Glutamatergic neuron (in vitro differentiated cells): ENCODE data around the gene DYNC2H1. TPM values are rescaled to one million over a fixed set of nuclear protein-coding genes. Genes with fewer than 3 reads are reported as not detected.

Experiments
- DNase-seq: peaks from one replicate; pipeline ENCODE4 v3.0.0; 2022
- H3K27ac Mint-ChIP-seq: one replicate; pipeline ENCODE4 v1.8.0; 2020; ENCODE audit warnings: mild to moderate bottlenecking, mixed read lengths, inconsistent platforms; ENCODE audit not compliant: unreplicated experiment
- H3K27me3 Mint-ChIP-seq: one replicate; pipeline ENCODE4 v1.8.0; 2020; ENCODE audit warnings: mild to moderate bottlenecking, moderate library complexity, mixed read lengths, inconsistent platforms; ENCODE audit not compliant: unreplicated experiment
- H3K36me3 Mint-ChIP-seq: one replicate; pipeline ENCODE4 v1.8.0; 2020; ENCODE audit warnings: mild to moderate bottlenecking, mixed read lengths, inconsistent platforms; ENCODE audit not compliant: unreplicated experiment
- H3K4me1 Mint-ChIP-seq: one replicate; pipeline ENCODE4 v1.8.0; 2020; ENCODE audit warnings: mild to moderate bottlenecking, low read depth, mixed read lengths, inconsistent platforms; ENCODE audit not compliant: unreplicated experiment
- H3K4me3 Mint-ChIP-seq: one replicate; pipeline ENCODE4 v1.8.0; 2020; ENCODE audit warnings: mild to moderate bottlenecking, mixed read lengths, inconsistent platforms; ENCODE audit not compliant: unreplicated experiment
- H3K9me3 Mint-ChIP-seq: one replicate; pipeline ENCODE4 v1.8.0; 2020; ENCODE audit warnings: mild to moderate bottlenecking, moderate library complexity, mixed read lengths, inconsistent platforms; ENCODE audit not compliant: unreplicated experiment
- total RNA-seq: library from RNA; stranded (reverse); fragmentation: NEBNext Ultra II Directional; extraction: Animal tissue kit (Norgen Biotek cat#: 25700); gene quantifications from one replicate; pipeline ENCODE4 v1.2.1, GENCODE V29; 2021; ENCODE audit not compliant: unreplicated experiment
- TF ChIP-seq, protein P1 (sequence below): fragments of 200-600 bp; sonication (generic); IDR thresholded peaks from one replicate; pipeline ENCODE4 v1.5.0; 2021; ENCODE audit not compliant: partially characterized antibody, unreplicated experiment

Gene DYNC2H1
- total RNA-seq, 1 donor from 2014 or later: 9.7 TPM

DNA sequence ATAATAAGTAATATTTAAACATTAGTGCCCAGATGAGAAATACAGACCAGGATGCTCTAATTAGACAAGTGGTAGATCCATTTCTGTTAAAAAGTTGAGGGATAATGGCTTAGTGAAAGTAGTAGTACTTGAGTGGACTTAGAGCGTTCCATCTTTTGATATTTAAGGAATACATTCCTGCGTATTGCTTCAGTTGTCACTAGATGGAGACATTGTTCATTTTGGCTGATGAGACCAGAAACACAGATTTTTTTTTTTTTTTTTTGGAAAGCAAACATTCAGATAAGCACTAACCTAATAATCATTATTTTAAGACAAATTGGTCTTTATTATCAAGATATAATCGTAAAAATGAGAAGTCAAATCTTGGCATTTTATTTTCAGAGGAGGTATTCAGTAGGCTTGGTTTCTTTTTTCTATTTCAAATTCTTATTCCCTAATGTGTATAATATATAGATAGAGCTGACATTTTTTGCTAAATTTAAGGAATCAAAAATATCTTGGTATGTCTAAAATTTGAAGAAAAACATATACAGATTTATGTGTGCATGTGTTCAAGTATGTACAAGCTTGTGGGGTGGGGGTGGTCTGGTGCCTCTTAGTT, 92.9 kb downstream of the DYNC2H1 start:
- TF ChIP-seq, protein P1, sequence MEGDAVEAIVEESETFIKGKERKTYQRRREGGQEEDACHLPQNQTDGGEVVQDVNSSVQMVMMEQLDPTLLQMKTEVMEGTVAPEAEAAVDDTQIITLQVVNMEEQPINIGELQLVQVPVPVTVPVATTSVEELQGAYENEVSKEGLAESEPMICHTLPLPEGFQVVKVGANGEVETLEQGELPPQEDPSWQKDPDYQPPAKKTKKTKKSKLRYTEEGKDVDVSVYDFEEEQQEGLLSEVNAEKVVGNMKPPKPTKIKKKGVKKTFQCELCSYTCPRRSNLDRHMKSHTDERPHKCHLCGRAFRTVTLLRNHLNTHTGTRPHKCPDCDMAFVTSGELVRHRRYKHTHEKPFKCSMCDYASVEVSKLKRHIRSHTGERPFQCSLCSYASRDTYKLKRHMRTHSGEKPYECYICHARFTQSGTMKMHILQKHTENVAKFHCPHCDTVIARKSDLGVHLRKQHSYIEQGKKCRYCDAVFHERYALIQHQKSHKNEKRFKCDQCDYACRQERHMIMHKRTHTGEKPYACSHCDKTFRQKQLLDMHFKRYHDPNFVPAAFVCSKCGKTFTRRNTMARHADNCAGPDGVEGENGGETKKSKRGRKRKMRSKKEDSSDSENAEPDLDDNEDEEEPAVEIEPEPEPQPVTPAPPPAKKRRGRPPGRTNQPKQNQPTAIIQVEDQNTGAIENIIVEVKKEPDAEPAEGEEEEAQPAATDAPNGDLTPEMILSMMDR: peak; percentile 26
- DNase-seq: no peak
- Mint-ChIP-seq H3K9me3 (no peaks in the 10 kb centered on the region), H3K36me3 (no peaks in the 10 kb centered on the region), H3K27ac (no peak overlapping the region), H3K27me3 (no peaks in the 10 kb centered on the region), H3K4me1 (no peaks in the 10 kb centered on the region), H3K4me3 (no peak overlapping the region)

DNA sequence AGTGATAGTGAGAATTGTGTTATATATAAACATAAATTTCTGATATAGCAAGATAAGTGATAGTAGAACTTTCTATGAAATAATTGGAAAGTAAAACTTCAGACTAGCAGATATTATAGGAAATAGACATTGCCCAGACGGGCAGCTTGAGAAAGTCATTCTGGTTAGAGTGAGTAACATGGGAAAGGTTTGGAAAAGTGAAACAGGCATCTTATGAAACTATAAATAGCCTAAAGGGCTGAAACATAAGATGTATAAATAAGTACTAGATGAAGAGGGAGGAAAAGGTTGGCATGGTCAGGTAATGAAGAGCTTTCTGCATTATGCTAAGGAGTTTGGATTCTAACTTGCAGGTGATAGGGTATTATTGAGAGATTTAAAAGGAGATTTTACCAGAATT, 101.3 kb downstream of the DYNC2H1 start:
- no peak overlapping the region for H3K4me3 Mint-ChIP-seq
- no peaks in the 10 kb centered on the region for H3K27me3 Mint-ChIP-seq
- no peaks in the 10 kb centered on the region for H3K9me3 Mint-ChIP-seq
- no peaks in the 10 kb centered on the region for H3K4me1 Mint-ChIP-seq
- TF ChIP-seq, protein P1: no peak
- no peak for DNase-seq
- H3K27ac Mint-ChIP-seq: no peak overlapping the region
- H3K36me3 Mint-ChIP-seq: no peaks in the 10 kb centered on the region

DNA sequence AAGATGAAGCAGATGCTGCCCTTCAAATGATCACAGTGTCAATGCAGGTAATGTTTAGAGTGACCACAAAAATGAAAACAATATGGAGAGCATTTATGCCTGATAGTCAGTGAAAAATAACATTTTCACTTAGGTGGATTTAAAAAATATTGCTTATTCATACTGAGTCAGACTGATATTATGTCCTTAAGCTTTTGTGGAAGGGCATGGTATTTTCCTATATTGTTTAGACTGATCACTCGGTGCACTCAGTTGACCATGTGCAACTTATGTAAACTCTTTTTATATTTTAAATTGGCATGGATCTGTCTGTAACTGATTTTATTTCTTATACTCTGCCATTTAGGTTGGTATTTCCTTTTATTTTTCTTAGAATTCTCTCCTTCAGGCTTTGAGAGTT, 106.6 kb downstream of the DYNC2H1 start:
- H3K9me3 Mint-ChIP-seq: no peaks in the 10 kb centered on the region
- H3K27ac Mint-ChIP-seq: no peak overlapping the region
- H3K4me3 Mint-ChIP-seq: no peak overlapping the region
- peaks cover 3% of the 10 kb centered on the region for H3K27me3 Mint-ChIP-seq
- H3K4me1 Mint-ChIP-seq: no peaks in the 10 kb centered on the region
- H3K36me3 Mint-ChIP-seq: no peaks in the 10 kb centered on the region
- TF ChIP-seq, protein P1: no peak
- DNase-seq: no peak

DNA sequence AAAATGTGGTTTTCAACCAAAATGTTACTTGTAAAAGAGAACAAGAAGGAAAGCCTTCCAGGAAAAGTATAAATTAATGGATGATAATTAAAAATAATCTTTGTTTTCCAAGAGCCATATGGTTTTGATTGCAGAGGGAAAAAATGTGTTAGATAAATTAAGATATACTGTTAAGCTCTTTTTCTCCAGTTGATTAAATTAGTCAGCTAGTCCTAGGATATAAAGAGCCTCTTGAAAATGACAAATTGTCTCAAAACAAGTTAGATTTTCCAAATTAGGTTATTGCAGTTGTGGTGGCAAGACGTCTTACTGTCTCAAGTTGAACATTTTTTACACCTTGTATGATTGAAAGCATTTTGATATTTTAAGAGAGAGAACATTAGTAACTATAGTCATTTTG, 110.9 kb downstream of the DYNC2H1 start:
- H3K4me1 Mint-ChIP-seq: no peaks in the 10 kb centered on the region
- no peak for DNase-seq
- H3K36me3 Mint-ChIP-seq: no peaks in the 10 kb centered on the region
- H3K9me3 Mint-ChIP-seq: no peaks in the 10 kb centered on the region
- H3K27ac Mint-ChIP-seq: no peak overlapping the region
- peaks cover 3% of the 10 kb centered on the region for H3K27me3 Mint-ChIP-seq
- H3K4me3 Mint-ChIP-seq: no peak overlapping the region
- TF ChIP-seq, protein P1: no peak

DNA sequence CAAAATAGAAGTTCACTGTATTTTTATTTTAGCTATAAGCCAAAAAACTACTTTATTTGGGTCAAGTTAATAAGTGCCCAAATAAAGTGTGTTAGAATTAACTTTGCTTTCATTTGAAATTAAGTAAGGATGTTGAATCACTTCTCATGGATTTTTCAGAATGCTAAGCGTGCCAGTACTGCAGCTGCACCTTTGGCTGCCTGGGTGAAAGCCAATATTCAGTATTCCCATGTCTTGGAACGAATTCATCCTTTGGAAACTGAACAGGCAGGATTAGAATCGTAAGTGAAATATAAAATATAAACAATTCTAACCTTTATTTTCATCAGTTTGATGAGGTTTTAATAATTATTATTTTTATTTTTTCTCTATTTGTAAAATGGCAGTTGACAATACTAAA, 113.6 kb downstream of the DYNC2H1 start:
- Mint-ChIP-seq H3K27me3 (no peaks in the 10 kb centered on the region), H3K9me3 (no peaks in the 10 kb centered on the region), H3K27ac (no peak overlapping the region), H3K4me3 (no peak overlapping the region), H3K36me3 (no peaks in the 10 kb centered on the region), H3K4me1 (no peaks in the 10 kb centered on the region)
- no peak for DNase-seq
- TF ChIP-seq, protein P1: no peak
